A549 treated with Mapracorat at 1 μM for 4 hours (cell line): Measurements from ENCODE around the gene UFSP2. TPM values are rescaled to one million over a fixed set of nuclear protein-coding genes. Genes with fewer than 3 reads are reported as not detected.

Experiments used
- total RNA-seq: library from RNA; stranded (reverse); fragments of 200-300 nt; extraction: Qiagen RNA extraction; gene quantifications from 5 replicates; pipeline ENCODE4 v1.2.3, GENCODE V29; 2022

The UFSP2 gene
- 11.4 to 14.5 TPM (median 13.6 TPM) in 5 replicates for total RNA-seq

GRCh38 chr4:185425647-185426352 is at the start of gene UFSP2:
Gene UFSP2 (minus strand): TSS chr4:185425964. CDS start chr4:185425868, 96 bp downstream.

GRCh38 chr4:185471235-185472102 is 45.7 kb upstream of the UFSP2 start, which contains the start of gene CCDC110:
Gene CCDC110 (minus strand): TSS chr4:185471733. CDS start chr4:185471683, 50 bp downstream.

GRCh38 chr4:185396724-185397385 is 28.9 kb downstream of the UFSP2 start, which contains the start of gene ANKRD37:
Gene ANKRD37 (plus strand): TSS chr4:185396841. CDS start chr4:185396924, 83 bp downstream.

GRCh38 chr4:185395238-185395955 is 30.4 kb downstream of the UFSP2 start, which contains the start of gene LRP2BP:
Gene LRP2BP (minus strand): TSS chr4:185395924. CDS start chr4:185378186, 17,738 bp downstream.

Other genes starting within 250 kb of the UFSP2 start
- 8.7 to 12.8 TPM (median 11.0 TPM) in 5 replicates for gene CFAP97, start 222.0 kb downstream of the UFSP2 start, total RNA-seq
- 5.6 to 8.3 TPM (median 7.0 TPM) in 5 replicates for gene SNX25, start 216.4 kb downstream of the UFSP2 start, total RNA-seq
- 0.08 to 0.30 TPM (median 0.13 TPM) in 5 replicates for gene LRP2BP, start 30.0 kb downstream of the UFSP2 start, total RNA-seq
- gene ANKRD37, start 29.1 kb downstream of the UFSP2 start, total RNA-seq, result 2.2 to 4.2 TPM (median 3.2 TPM) in 5 replicates
- gene CCDC110, start 45.8 kb upstream of the UFSP2 start, total RNA-seq, result 0.34 TPM in 1 of 5 replicates, not detected in the others
- gene PDLIM3, start 109.5 kb upstream of the UFSP2 start, total RNA-seq, result 0.07 to 0.42 TPM (median 0.22 TPM) in 4 of 5 replicates, not detected in the other